Stimulated activated CD8-positive, alpha-beta memory T cell treated with anti-CD3 and anti-CD28 coated beads, Interleukin-15, amount 100 ng/mL, for 48 hours (primary cell): Measurements from ENCODE around the gene HIBADH.

Experiments
- DNase-seq, 2 donors: peaks; one replicate each; pipeline ENCODE4 v3.0.0-alpha.2; 2020; ENCODE audit warnings: low read depth in 2 of 2

Gene HIBADH

GRCh38 chr7:27662490-27663205, at the start of gene HIBADH:
HIBADH (minus strand) TSS chr7:27662883; CDS start chr7:27662788, 95 bp downstream.
- peak; percentile 92 to 93 for DNase-seq

GRCh38 chr7:27712217-27712616, 49.5 kb upstream of the HIBADH start:
- DNase-seq: no peak

- no peak for DNase-seq
Observed at GRCh38 chr7:27709137-27710075, 46.7 kb upstream of the HIBADH start.

GRCh38 chr7:27708485-27708884, 45.8 kb upstream of the HIBADH start:
- no peak for DNase-seq

- DNase-seq: no peak
Observed at GRCh38 chr7:27705200-27705594, 42.5 kb upstream of the HIBADH start.

GRCh38 chr7:27704422-27705199, 41.9 kb upstream of the HIBADH start:
- DNase-seq: no peak

GRCh38 chr7:27703181-27703580, 40.5 kb upstream of the HIBADH start:
- DNase-seq: no peak

GRCh38 chr7:27700501-27700900, 37.8 kb upstream of the HIBADH start:
- no peak for DNase-seq

- no peak for DNase-seq
Observed at GRCh38 chr7:27699751-27700150, 37.1 kb upstream of the HIBADH start.

GRCh38 chr7:27697861-27698430, 35.3 kb upstream of the HIBADH start:
- DNase-seq: no peak

- DNase-seq: no peak
Observed at GRCh38 chr7:27695096-27695495, 32.4 kb upstream of the HIBADH start.

GRCh38 chr7:27693794-27694193, 31.1 kb upstream of the HIBADH start:
- no peak for DNase-seq

- DNase-seq: no peak
Observed at GRCh38 chr7:27690649-27691048, 28.0 kb upstream of the HIBADH start.

GRCh38 chr7:27689591-27690164, 27.0 kb upstream of the HIBADH start:
- no peak for DNase-seq

GRCh38 chr7:27689150-27689549, 26.5 kb upstream of the HIBADH start:
- DNase-seq: no peak

- no peak for DNase-seq
Observed at GRCh38 chr7:27688646-27689045, 26.0 kb upstream of the HIBADH start.

GRCh38 chr7:27688056-27688455, 25.4 kb upstream of the HIBADH start:
- no peak for DNase-seq

GRCh38 chr7:27686315-27686714, 23.6 kb upstream of the HIBADH start:
- DNase-seq: no peak

GRCh38 chr7:27685893-27686292, 23.2 kb upstream of the HIBADH start:
- DNase-seq: no peak

GRCh38 chr7:27685209-27685608, 22.5 kb upstream of the HIBADH start:
- DNase-seq: no peak

GRCh38 chr7:27684491-27684890, 21.8 kb upstream of the HIBADH start:
- DNase-seq: no peak
